ENCODE data around the gene IL1A.

Gene IL1A

DNA sequence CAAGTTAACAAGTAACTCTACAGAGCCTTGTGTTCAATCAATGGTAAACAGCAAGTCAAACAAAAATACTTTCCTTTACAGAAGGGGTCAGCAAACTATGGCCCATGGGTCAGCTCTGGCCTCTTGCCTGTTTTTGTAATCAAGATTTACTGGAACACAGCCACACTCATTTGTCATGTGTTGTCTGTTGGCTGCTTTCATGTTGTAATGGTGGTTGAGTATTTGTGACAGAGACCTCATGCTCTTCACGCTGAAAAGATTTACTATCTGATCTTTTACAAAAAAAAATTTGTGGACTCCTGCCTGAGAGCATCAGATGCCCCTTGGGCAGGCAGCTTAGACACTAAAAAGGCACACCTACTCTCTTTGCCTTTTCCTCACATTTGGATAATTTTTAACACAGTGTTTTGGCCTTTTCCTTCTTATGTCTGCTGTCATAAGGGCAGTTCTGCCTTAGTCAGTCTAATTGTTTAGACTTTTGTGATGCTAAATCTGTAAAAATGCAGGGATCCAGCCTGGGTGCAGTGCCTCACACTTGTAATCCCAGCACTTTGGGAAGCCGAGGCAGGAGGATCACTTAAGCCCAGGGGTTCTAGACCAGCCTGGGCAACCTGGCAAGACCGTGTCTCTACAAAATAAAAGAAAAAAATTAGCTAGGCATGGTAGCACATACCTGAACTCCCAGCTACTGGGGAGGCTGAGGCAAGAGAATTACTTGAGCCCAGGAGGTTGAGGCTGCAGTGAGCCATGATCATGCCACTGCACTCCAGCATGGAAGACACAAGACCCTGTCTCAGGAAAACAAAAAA is 34.0 kb upstream of the IL1A start:
- no peaks in the 10 kb centered on the region for H3K36me3 ChIP-seq (ENCODE audit: control insufficient read depth, insufficient read depth, low read length)
- no peaks in the 10 kb centered on the region for H3K9me3 ChIP-seq (ENCODE audit: control insufficient read depth, low read length)
- no peaks in the 10 kb centered on the region for H3K4me1 ChIP-seq (ENCODE audit: control insufficient read depth, insufficient read depth, low read length, poor library complexity, severe bottlenecking)
- H3K27me3 ChIP-seq (replicated peaks; ENCODE audit: control insufficient read depth, insufficient read depth, low read length, poor library complexity, severe bottlenecking): no peaks in the 10 kb centered on the region
- H3K27ac ChIP-seq (ENCODE audit: insufficient read depth, low read length, poor library complexity, severe bottlenecking): no peak overlapping the region
- no peak overlapping the region for H3K4me3 ChIP-seq (ENCODE audit: insufficient read depth, low read depth, low read length, poor library complexity, severe bottlenecking)
- no peak for DNase-seq

DNA sequence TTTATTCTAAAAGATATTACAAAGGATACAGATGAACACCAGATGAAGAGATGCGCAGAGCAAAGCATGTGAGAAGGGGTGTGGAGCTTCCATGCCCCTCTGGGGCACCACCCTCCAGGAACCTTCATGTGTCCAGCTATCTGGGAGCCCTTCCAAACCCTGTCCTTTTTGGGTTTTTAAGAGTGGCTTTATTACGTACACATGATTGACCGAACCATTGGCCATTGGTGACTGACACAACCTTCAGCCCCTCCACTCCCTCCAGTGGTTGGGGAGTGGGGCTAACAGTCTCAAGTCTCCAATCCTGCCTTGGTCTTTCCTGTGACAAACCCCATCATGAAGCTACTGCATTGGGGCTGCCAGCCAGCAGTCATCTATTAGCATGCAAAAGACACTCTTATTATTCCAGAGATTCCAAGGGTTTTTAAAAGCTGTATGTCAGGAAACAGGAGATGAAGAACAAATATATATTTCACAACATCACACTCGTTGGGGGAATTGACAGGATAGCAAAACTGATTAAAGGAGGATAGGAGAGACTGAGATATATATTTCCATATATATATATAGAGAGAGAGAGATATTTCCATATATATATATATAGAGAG is 32.9 kb upstream of the IL1A start:
- no peaks in the 10 kb centered on the region for H3K36me3 ChIP-seq (ENCODE audit: control insufficient read depth, insufficient read depth, low read length)
- H3K27me3 ChIP-seq (replicated peaks; ENCODE audit: control insufficient read depth, insufficient read depth, low read length, poor library complexity, severe bottlenecking): no peaks in the 10 kb centered on the region
- H3K27ac ChIP-seq (ENCODE audit: insufficient read depth, low read length, poor library complexity, severe bottlenecking): no peak overlapping the region
- no peak for DNase-seq
- no peaks in the 10 kb centered on the region for H3K4me1 ChIP-seq (ENCODE audit: control insufficient read depth, insufficient read depth, low read length, poor library complexity, severe bottlenecking)
- H3K9me3 ChIP-seq (ENCODE audit: control insufficient read depth, low read length): no peaks in the 10 kb centered on the region
- no peak overlapping the region for H3K4me3 ChIP-seq (ENCODE audit: insufficient read depth, low read depth, low read length, poor library complexity, severe bottlenecking)

DNA sequence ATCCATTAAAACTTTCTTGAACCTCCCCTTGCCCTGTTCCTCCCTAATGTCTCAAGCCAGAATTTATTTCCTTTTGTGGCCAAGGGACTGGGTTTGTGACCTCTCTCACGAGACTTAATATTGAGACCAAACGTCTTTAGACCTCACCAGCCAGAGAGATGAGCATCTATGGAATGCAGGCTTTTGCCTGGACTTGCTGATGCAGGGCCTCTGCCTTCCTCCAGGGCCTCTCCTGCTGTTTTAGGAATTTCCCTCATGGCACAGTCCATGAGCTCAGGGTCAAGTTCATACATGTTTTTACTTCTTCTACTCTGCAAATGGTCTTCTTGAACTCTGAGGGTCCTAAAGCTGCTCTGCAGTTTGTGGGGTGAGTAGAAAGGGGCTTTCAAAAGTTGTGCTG is 30.0 kb upstream of the IL1A start:
- H3K27me3 ChIP-seq (replicated peaks; ENCODE audit: control insufficient read depth, insufficient read depth, low read length, poor library complexity, severe bottlenecking): no peaks in the 10 kb centered on the region
- no peaks in the 10 kb centered on the region for H3K36me3 ChIP-seq (ENCODE audit: control insufficient read depth, insufficient read depth, low read length)
- DNase-seq: no peak
- H3K9me3 ChIP-seq (ENCODE audit: control insufficient read depth, low read length): no peaks in the 10 kb centered on the region
- no peaks in the 10 kb centered on the region for H3K4me1 ChIP-seq (ENCODE audit: control insufficient read depth, insufficient read depth, low read length, poor library complexity, severe bottlenecking)
- H3K4me3 ChIP-seq (ENCODE audit: insufficient read depth, low read depth, low read length, poor library complexity, severe bottlenecking): no peak overlapping the region
- no peak overlapping the region for H3K27ac ChIP-seq (ENCODE audit: insufficient read depth, low read length, poor library complexity, severe bottlenecking)

DNA sequence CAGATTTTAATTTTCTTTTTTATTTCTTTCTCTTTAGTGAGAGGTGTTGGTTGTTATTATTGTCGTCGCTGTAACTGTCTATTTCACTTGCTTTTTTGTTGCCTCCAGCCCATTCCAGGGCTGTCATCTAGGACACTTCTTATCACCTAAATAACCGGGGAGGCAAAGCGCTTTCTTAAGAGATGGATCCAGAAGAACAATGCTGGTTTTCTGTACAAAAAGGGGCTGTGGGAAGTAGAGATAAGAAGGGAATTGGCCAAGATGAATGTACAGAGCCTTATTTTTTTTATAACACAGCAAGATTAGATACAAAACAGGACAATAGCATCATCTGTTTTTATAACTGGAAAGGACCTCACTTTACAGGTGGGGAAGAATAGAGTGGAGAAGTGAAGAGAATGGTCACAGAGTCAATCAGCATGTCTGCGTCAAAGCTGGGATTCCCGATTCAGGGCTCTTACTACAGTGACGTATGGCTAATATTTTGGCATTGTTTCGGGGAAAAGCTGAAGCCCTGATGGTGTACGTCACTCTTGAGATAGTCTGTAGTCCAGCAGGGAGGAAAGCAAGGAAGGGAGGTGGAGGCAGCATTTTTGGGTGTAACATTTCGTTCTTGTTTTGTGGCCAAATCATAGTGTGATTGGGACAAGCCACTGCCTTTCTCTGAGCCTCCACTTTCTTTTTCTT is 29.1 kb upstream of the IL1A start:
- H3K4me3 ChIP-seq (ENCODE audit: insufficient read depth, low read depth, low read length, poor library complexity, severe bottlenecking): no peak overlapping the region
- H3K4me1 ChIP-seq (ENCODE audit: control insufficient read depth, insufficient read depth, low read length, poor library complexity, severe bottlenecking): no peaks in the 10 kb centered on the region
- no peaks in the 10 kb centered on the region for H3K9me3 ChIP-seq (ENCODE audit: control insufficient read depth, low read length)
- no peak overlapping the region for H3K27ac ChIP-seq (ENCODE audit: insufficient read depth, low read length, poor library complexity, severe bottlenecking)
- no peak for DNase-seq
- H3K27me3 ChIP-seq (replicated peaks; ENCODE audit: control insufficient read depth, insufficient read depth, low read length, poor library complexity, severe bottlenecking): no peaks in the 10 kb centered on the region
- H3K36me3 ChIP-seq (ENCODE audit: control insufficient read depth, insufficient read depth, low read length): no peaks in the 10 kb centered on the region

DNA sequence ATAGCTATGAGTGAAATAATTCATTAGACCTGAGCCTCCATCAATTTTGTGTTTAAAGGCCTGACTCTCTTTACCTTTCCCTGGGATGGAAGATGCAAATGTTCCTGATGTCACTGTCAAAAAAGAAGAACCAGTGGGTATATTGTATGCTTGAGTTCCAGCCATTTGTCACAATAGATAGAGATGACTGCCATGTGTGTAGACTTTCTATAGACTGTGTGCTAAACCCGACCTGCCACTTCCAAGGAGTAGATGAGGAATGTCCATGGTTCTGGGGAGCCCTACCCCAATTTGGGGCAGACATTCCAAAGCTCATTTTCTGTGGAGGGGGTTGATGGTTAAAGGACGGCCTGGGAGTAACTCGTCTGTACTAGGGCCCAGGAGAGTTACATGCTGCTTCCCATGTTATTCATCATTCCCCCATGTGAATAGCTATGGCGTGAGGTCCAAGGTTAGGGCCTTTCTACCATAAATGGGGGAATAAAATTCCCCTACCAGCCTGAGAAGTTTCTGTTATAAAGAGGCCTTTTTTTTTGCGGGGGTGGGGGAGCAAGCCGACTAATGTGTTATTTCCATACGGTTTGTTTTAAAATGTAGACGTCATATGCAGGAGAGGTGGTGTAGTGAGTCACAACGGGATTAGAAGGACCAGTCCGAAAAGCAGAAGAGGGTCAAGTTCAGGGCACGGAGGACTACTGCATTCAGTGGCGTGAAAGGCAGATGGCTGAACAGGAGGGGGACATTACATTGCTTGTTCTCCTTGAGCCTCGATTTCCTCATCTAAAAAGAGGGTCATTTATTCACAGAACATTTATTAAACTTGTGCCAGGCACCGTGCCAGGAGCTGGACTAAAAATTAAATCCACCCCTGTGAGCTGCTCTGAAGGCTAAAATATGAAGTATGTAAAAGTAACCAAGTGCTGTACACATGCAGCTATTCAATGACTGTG is 28.3 kb upstream of the IL1A start:
- Histone ChIP-seq H3K36me3 (ENCODE audit: control insufficient read depth, insufficient read depth, low read length) (no peaks in the 10 kb centered on the region), H3K4me3 (ENCODE audit: insufficient read depth, low read depth, low read length, poor library complexity, severe bottlenecking) (no peak overlapping the region), H3K27ac (ENCODE audit: insufficient read depth, low read length, poor library complexity, severe bottlenecking) (no peak overlapping the region), H3K9me3 (ENCODE audit: control insufficient read depth, low read length) (no peaks in the 10 kb centered on the region), H3K27me3 (replicated peaks; ENCODE audit: control insufficient read depth, insufficient read depth, low read length, poor library complexity, severe bottlenecking) (no peaks in the 10 kb centered on the region), H3K4me1 (ENCODE audit: control insufficient read depth, insufficient read depth, low read length, poor library complexity, severe bottlenecking) (no peaks in the 10 kb centered on the region)
- DNase-seq: no peak

DNA sequence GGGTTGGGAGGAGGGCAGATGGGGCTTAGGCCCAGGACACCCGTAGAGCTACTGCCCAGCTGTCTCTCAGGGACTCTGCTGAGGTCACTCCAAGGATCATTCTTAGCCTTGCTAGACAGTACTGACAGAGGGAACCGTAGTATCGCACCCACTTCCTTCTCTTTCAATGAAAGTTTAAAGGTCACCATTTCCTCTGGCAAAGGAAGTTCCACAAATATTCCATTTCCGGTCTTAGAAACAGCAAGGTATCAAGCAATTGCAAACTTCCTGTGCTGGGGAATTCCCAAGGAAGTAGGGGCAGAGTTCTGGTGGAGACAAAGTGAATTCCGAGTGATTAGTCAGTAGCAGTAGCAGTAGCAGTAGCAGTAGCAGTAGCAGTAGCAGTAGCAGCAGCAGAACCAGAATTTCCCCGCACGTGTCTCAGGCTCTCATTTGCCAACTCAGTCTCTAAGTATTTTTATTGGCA is 27.6 kb upstream of the IL1A start:
- Histone ChIP-seq H3K27ac (ENCODE audit: insufficient read depth, low read length, poor library complexity, severe bottlenecking) (no peak overlapping the region), H3K4me1 (ENCODE audit: control insufficient read depth, insufficient read depth, low read length, poor library complexity, severe bottlenecking) (no peaks in the 10 kb centered on the region), H3K4me3 (ENCODE audit: insufficient read depth, low read depth, low read length, poor library complexity, severe bottlenecking) (no peak overlapping the region), H3K27me3 (replicated peaks; ENCODE audit: control insufficient read depth, insufficient read depth, low read length, poor library complexity, severe bottlenecking) (no peaks in the 10 kb centered on the region), H3K9me3 (ENCODE audit: control insufficient read depth, low read length) (no peaks in the 10 kb centered on the region), H3K36me3 (ENCODE audit: control insufficient read depth, insufficient read depth, low read length) (no peaks in the 10 kb centered on the region)
- DNase-seq: no peak

DNA sequence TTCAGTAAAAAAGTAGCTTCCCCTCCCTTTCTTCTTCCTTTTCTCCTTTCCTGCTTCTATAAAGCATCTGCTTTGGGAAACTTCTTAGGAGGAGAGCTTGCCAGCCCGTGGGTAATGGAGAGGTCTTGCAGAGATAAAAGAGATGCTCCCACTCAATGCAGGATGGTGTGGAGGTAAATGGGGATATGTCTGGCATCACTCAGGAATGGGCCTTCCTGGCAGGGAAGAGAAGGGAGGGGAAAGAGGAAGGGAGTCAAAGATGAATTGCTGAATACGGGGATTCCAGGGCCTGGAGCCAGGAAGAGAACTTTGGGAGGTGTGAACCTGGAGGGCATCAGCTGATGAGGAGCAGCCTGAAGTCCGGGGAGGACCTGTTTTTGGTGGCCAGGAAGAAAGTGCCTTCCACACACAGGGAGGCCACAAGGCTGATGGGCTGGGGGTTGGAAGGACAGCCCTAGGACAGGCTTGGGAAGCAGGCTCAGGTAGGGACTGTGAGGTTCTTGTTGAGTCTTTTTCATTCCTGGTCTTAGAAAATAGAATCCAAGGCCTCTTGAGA is 27.1 kb upstream of the IL1A start:
- H3K4me1 ChIP-seq (ENCODE audit: control insufficient read depth, insufficient read depth, low read length, poor library complexity, severe bottlenecking): no peaks in the 10 kb centered on the region
- H3K9me3 ChIP-seq (ENCODE audit: control insufficient read depth, low read length): no peaks in the 10 kb centered on the region
- no peak overlapping the region for H3K27ac ChIP-seq (ENCODE audit: insufficient read depth, low read length, poor library complexity, severe bottlenecking)
- no peak for DNase-seq
- no peak overlapping the region for H3K4me3 ChIP-seq (ENCODE audit: insufficient read depth, low read depth, low read length, poor library complexity, severe bottlenecking)
- H3K36me3 ChIP-seq (ENCODE audit: control insufficient read depth, insufficient read depth, low read length): no peaks in the 10 kb centered on the region
- H3K27me3 ChIP-seq (replicated peaks; ENCODE audit: control insufficient read depth, insufficient read depth, low read length, poor library complexity, severe bottlenecking): no peaks in the 10 kb centered on the region

DNA sequence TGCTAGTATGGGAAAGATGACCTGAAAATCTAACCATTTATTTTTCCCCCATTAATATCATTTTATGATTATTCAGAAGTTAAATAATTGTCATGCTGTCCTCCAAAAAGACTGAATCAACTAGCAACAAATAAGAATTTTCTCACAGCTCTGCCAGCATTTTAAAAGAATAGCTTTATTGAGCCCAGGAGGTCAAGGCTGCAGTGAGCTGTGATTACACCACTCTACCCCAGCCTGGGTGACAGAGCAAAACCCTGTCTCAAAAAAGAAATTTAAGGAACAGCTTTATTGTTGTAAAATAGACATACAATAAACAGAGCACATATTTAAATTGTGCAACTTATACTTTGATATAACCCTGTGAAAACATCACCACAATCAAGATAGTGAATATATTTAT is 24.8 kb upstream of the IL1A start:
- H3K4me1 ChIP-seq (ENCODE audit: control insufficient read depth, insufficient read depth, low read length, poor library complexity, severe bottlenecking): no peaks in the 10 kb centered on the region
- DNase-seq: no peak
- no peaks in the 10 kb centered on the region for H3K36me3 ChIP-seq (ENCODE audit: control insufficient read depth, insufficient read depth, low read length)
- H3K27ac ChIP-seq (ENCODE audit: insufficient read depth, low read length, poor library complexity, severe bottlenecking): no peak overlapping the region
- H3K27me3 ChIP-seq (replicated peaks; ENCODE audit: control insufficient read depth, insufficient read depth, low read length, poor library complexity, severe bottlenecking): no peaks in the 10 kb centered on the region
- no peaks in the 10 kb centered on the region for H3K9me3 ChIP-seq (ENCODE audit: control insufficient read depth, low read length)
- no peak overlapping the region for H3K4me3 ChIP-seq (ENCODE audit: insufficient read depth, low read depth, low read length, poor library complexity, severe bottlenecking)

DNA sequence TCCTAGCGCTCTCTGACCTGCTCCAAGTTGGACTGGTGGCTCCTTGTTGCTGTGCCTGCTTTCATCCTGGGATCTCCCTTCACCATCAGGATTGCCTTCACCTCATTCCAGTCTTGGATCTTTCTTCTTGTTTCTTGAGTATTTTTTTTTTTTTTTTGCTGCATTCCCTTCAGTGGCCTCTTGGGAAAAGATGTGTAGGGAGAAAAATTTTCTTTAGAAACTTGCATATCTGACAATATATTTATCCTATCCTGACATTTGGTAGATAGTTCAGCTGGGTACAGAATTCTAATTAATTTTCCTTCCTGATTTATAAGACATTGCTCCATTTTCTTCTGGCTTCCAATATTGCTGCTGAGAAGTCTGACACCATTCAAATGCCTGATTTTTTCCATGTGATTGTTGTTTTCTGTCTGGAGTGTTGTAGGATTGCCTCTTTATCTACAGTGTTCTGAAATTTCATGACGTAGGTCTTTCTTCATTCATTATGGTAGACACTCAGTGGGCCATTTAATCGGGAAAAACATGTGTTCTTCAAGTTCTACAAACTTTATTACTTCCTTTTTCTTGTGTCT is 23.0 kb upstream of the IL1A start:
- Histone ChIP-seq H3K4me1 (ENCODE audit: control insufficient read depth, insufficient read depth, low read length, poor library complexity, severe bottlenecking) (no peaks in the 10 kb centered on the region), H3K36me3 (ENCODE audit: control insufficient read depth, insufficient read depth, low read length) (no peaks in the 10 kb centered on the region), H3K4me3 (ENCODE audit: insufficient read depth, low read depth, low read length, poor library complexity, severe bottlenecking) (no peak overlapping the region), H3K27me3 (replicated peaks; ENCODE audit: control insufficient read depth, insufficient read depth, low read length, poor library complexity, severe bottlenecking) (no peaks in the 10 kb centered on the region), H3K27ac (ENCODE audit: insufficient read depth, low read length, poor library complexity, severe bottlenecking) (no peak overlapping the region), H3K9me3 (ENCODE audit: control insufficient read depth, low read length) (no peaks in the 10 kb centered on the region)
- DNase-seq: no peak

Measured in effector memory CD4-positive, alpha-beta T cell (primary cell).